Measurements from ENCODE around the gene ZNF280B. TPM values are rescaled to one million over a fixed set of nuclear protein-coding genes. Genes with fewer than 3 reads are reported as not detected.

ZNF280B gene
- total RNA-seq, 1 donor from 2014 or later, result 2.5 TPM

- no peaks in the 10 kb centered on the region for H3K36me3 Mint-ChIP-seq (ENCODE audit: low read depth)
- peaks cover 20% of the 10 kb centered on the region for H3K9me3 Mint-ChIP-seq
- peaks cover 20% of the 10 kb centered on the region for H3K27me3 Mint-ChIP-seq (ENCODE audit: insufficient read depth)
- no peak overlapping the region for H3K27ac Mint-ChIP-seq
- no peak overlapping the region for H3K4me3 Mint-ChIP-seq
- peak; percentile 23 for DNase-seq (ENCODE audit: low spot score)
- intact Hi-C loops (cut with micrococcal nuclease), result loop anchor here (2.0 kb wide), 3 partner anchors 123 to 493 kb away; no protein-coding TSS in a partner anchor
- no peaks in the 10 kb centered on the region for H3K4me1 Mint-ChIP-seq (ENCODE audit: low read depth)
These were observed 44.5 kb downstream of the ZNF280B start for GRCh38 chr22:22463855-22464540.

GRCh38 chr22:22462813-22463567, 45.6 kb downstream of the ZNF280B start:
- no peaks in the 10 kb centered on the region for H3K36me3 Mint-ChIP-seq (ENCODE audit: low read depth)
- intact Hi-C loops (cut with micrococcal nuclease), result no loop called here
- peaks cover 18% of the 10 kb centered on the region for H3K27me3 Mint-ChIP-seq (ENCODE audit: insufficient read depth)
- no peak overlapping the region for H3K27ac Mint-ChIP-seq
- no peak for DNase-seq (ENCODE audit: low spot score)
- H3K9me3 Mint-ChIP-seq, result peaks cover 24% of the 10 kb centered on the region
- H3K4me1 Mint-ChIP-seq (ENCODE audit: low read depth), result no peaks in the 10 kb centered on the region
- no peak overlapping the region for H3K4me3 Mint-ChIP-seq

GRCh38 chr22:22461583-22461982, 47.0 kb downstream of the ZNF280B start:
- no peak for DNase-seq (ENCODE audit: low spot score)
- Mint-ChIP-seq H3K27me3 (ENCODE audit: insufficient read depth) (peaks cover 16% of the 10 kb centered on the region), H3K27ac (no peak overlapping the region), H3K4me3 (no peak overlapping the region), H3K4me1 (ENCODE audit: low read depth) (no peaks in the 10 kb centered on the region), H3K9me3 (peaks cover 30% of the 10 kb centered on the region), H3K36me3 (ENCODE audit: low read depth) (no peaks in the 10 kb centered on the region)
- intact Hi-C loops (cut with micrococcal nuclease), result no loop called here

GRCh38 chr22:22461111-22461510, 47.4 kb downstream of the ZNF280B start:
- intact Hi-C loops (cut with micrococcal nuclease), result no loop called here
- H3K27me3 Mint-ChIP-seq (ENCODE audit: insufficient read depth), result peaks cover 14% of the 10 kb centered on the region
- H3K27ac Mint-ChIP-seq, result no peak overlapping the region
- no peaks in the 10 kb centered on the region for H3K4me1 Mint-ChIP-seq (ENCODE audit: low read depth)
- H3K36me3 Mint-ChIP-seq (ENCODE audit: low read depth), result no peaks in the 10 kb centered on the region
- peaks cover 30% of the 10 kb centered on the region for H3K9me3 Mint-ChIP-seq
- DNase-seq (ENCODE audit: low spot score), result no peak
- no peak overlapping the region for H3K4me3 Mint-ChIP-seq

GRCh38 chr22:22460635-22461034, 47.9 kb downstream of the ZNF280B start:
- no peak overlapping the region for H3K27ac Mint-ChIP-seq
- no peak for DNase-seq (ENCODE audit: low spot score)
- no peaks in the 10 kb centered on the region for H3K36me3 Mint-ChIP-seq (ENCODE audit: low read depth)
- intact Hi-C loops (cut with micrococcal nuclease), result no loop called here
- peaks cover 30% of the 10 kb centered on the region for H3K9me3 Mint-ChIP-seq
- no peak overlapping the region for H3K4me3 Mint-ChIP-seq
- H3K27me3 Mint-ChIP-seq (ENCODE audit: insufficient read depth), result peaks cover 12% of the 10 kb centered on the region
- H3K4me1 Mint-ChIP-seq (ENCODE audit: low read depth), result no peaks in the 10 kb centered on the region

GRCh38 chr22:22460060-22460459, 48.5 kb downstream of the ZNF280B start:
- H3K9me3 Mint-ChIP-seq, result peaks cover 30% of the 10 kb centered on the region
- H3K4me3 Mint-ChIP-seq, result no peak overlapping the region
- H3K27ac Mint-ChIP-seq, result no peak overlapping the region
- H3K4me1 Mint-ChIP-seq (ENCODE audit: low read depth), result no peaks in the 10 kb centered on the region
- no peaks in the 10 kb centered on the region for H3K36me3 Mint-ChIP-seq (ENCODE audit: low read depth)
- peaks cover 12% of the 10 kb centered on the region for H3K27me3 Mint-ChIP-seq (ENCODE audit: insufficient read depth)
- intact Hi-C loops (cut with micrococcal nuclease), result no loop called here
- DNase-seq (ENCODE audit: low spot score), result no peak

- no peak overlapping the region for H3K4me3 Mint-ChIP-seq
- no peaks in the 10 kb centered on the region for H3K4me1 Mint-ChIP-seq (ENCODE audit: low read depth)
- peaks cover 14% of the 10 kb centered on the region for H3K27me3 Mint-ChIP-seq (ENCODE audit: insufficient read depth)
- H3K27ac Mint-ChIP-seq, result no peak overlapping the region
- DNase-seq (ENCODE audit: low spot score), result no peak
- intact Hi-C loops (cut with micrococcal nuclease), result no loop called here
- no peaks in the 10 kb centered on the region for H3K36me3 Mint-ChIP-seq (ENCODE audit: low read depth)
- peaks cover 30% of the 10 kb centered on the region for H3K9me3 Mint-ChIP-seq
These were observed 49.5 kb downstream of the ZNF280B start for GRCh38 chr22:22458896-22459588.

- no peak overlapping the region for H3K27ac Mint-ChIP-seq
- no peaks in the 10 kb centered on the region for H3K36me3 Mint-ChIP-seq (ENCODE audit: low read depth)
- intact Hi-C loops (cut with micrococcal nuclease), result no loop called here
- peaks cover 30% of the 10 kb centered on the region for H3K9me3 Mint-ChIP-seq
- no peak overlapping the region for H3K4me3 Mint-ChIP-seq
- H3K27me3 Mint-ChIP-seq (ENCODE audit: insufficient read depth), result peaks cover 14% of the 10 kb centered on the region
- no peak for DNase-seq (ENCODE audit: low spot score)
- H3K4me1 Mint-ChIP-seq (ENCODE audit: low read depth), result no peaks in the 10 kb centered on the region
These were observed 50.2 kb downstream of the ZNF280B start for GRCh38 chr22:22458387-22458786.

- H3K4me3 Mint-ChIP-seq, result no peak overlapping the region
- H3K27ac Mint-ChIP-seq, result no peak overlapping the region
- H3K36me3 Mint-ChIP-seq (ENCODE audit: low read depth), result no peaks in the 10 kb centered on the region
- H3K27me3 Mint-ChIP-seq (ENCODE audit: insufficient read depth), result peaks cover 24% of the 10 kb centered on the region
- no peaks in the 10 kb centered on the region for H3K4me1 Mint-ChIP-seq (ENCODE audit: low read depth)
- peaks cover 32% of the 10 kb centered on the region for H3K9me3 Mint-ChIP-seq
- intact Hi-C loops (cut with micrococcal nuclease), result no loop called here
- DNase-seq (ENCODE audit: low spot score), result no peak
These were observed 53.5 kb downstream of the ZNF280B start for GRCh38 chr22:22454997-22455396.

GRCh38 chr22:22452996-22453686, 55.4 kb downstream of the ZNF280B start:
- Mint-ChIP-seq H3K4me1 (ENCODE audit: low read depth) (no peaks in the 10 kb centered on the region), H3K4me3 (no peak overlapping the region), H3K27ac (no peak overlapping the region), H3K9me3 (peaks cover 15% of the 10 kb centered on the region), H3K27me3 (ENCODE audit: insufficient read depth) (peaks cover 22% of the 10 kb centered on the region), H3K36me3 (ENCODE audit: low read depth) (no peaks in the 10 kb centered on the region)
- no peak for DNase-seq (ENCODE audit: low spot score)
- intact Hi-C loops (cut with micrococcal nuclease), result no loop called here

GRCh38 chr22:22452211-22452610, 56.3 kb downstream of the ZNF280B start:
- H3K9me3 Mint-ChIP-seq, result peaks cover 9% of the 10 kb centered on the region
- peaks cover 26% of the 10 kb centered on the region for H3K27me3 Mint-ChIP-seq (ENCODE audit: insufficient read depth)
- no peak overlapping the region for H3K4me3 Mint-ChIP-seq
- H3K27ac Mint-ChIP-seq, result no peak overlapping the region
- intact Hi-C loops (cut with micrococcal nuclease), result no loop called here
- DNase-seq (ENCODE audit: low spot score), result no peak
- H3K4me1 Mint-ChIP-seq (ENCODE audit: low read depth), result no peaks in the 10 kb centered on the region
- no peaks in the 10 kb centered on the region for H3K36me3 Mint-ChIP-seq (ENCODE audit: low read depth)

GRCh38 chr22:22450343-22450839, 58.2 kb downstream of the ZNF280B start:
- Mint-ChIP-seq H3K27me3 (ENCODE audit: insufficient read depth) (peaks cover 30% of the 10 kb centered on the region), H3K36me3 (ENCODE audit: low read depth) (no peaks in the 10 kb centered on the region), H3K27ac (no peak overlapping the region), H3K4me1 (ENCODE audit: low read depth) (no peaks in the 10 kb centered on the region), H3K9me3 (peaks cover 9% of the 10 kb centered on the region), H3K4me3 (no peak overlapping the region)
- no peak for DNase-seq (ENCODE audit: low spot score)
- intact Hi-C loops (cut with micrococcal nuclease), result no loop called here

Data from activated T-helper 1 cell treated with anti-CD3 and anti-CD28 coated beads, Interleukin-12 subunit alpha, Interleukin-12 subunit beta, Interleukin-2, Interleukin-4 antibody, amounts not matched to agents 30 ng/mL and 10 ng/mL and 1 ng/mL, durations not matched to agents 14 hours and 24 hours and 36 hours (primary cell).